NCI-H526 (cell line): Measurements from ENCODE around the gene SLC43A3.

Experiments
- DNase-seq, 2 experiments: peaks; one replicate each; lab custom pipeline; 2025; lab: John Stamatoyannopoulos, UW

SLC43A3 gene

GRCh38 chr11:57357310-57357709 lies 69.6 kb downstream of the SLC43A3 start:
- no peak for DNase-seq
